GM18505 (cell line): ENCODE results near the gene TMSB4X.
"Not testable (repeated sequence)": the region's sequence is repeated elsewhere in the genome, so short reads cannot be mapped to it uniquely, and the experiment has no call there.

Experiments used
- ATAC-seq: cut with Tn5 transposase; IDR thresholded peaks from one replicate; pipeline ENCODE4 v1.9.1; 2021; ENCODE audit not compliant: unreplicated experiment
- POLR2A ChIP-seq: IDR thresholded peaks from 4 replicates; pipeline ENCODE4 v1.6.1; 2011; ENCODE audit warnings: borderline replicate concordance; ENCODE audit not compliant: insufficient read depth, insufficient read length; ENCODE audit errors: extremely low read depth

The TMSB4X gene

DNA sequence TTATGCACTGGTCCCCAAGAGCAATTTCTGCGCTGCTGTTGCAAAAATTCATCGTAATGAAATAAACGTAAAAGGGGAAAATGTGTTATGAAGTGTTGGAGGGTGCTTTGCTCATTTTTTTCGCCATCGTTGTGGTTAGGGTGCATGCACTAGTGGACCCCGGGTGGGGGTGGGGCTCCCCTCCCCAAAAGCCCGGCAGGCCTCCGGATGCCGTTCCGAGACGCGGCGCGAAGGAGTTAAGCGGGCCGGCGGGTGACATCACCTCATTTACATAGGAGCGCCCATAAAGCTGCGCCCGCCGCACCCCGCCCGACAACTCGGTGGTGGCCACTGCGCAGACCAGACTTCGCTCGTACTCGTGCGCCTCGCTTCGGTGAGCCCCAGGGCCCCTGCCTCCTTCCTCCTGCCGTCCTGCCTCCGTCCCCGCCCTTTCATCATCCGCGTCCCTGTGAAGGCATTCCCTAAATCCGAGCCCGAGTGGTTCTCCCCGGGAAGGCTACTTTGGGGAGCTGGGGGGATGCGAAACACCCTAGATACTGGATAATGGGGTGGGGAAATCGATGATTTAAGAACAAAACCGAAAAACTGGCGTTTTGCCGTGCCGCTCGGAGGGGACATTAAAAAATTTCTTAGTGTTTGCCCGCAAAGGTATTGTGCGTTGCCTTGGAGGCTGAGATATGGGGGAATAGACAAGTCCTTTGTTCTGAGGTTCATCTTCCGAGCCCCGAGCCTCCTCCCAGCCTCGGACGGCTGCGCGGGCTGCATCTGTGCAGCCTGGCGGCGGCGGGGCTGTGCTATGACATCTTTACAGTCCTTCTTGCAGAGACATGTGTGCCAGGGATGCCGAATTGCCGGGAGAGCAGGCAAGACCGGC, at the start of gene TMSB4X:
TMSB4X (plus strand) TSS at position 315 of the 874 bp plus-strand sequence.
- TF ChIP-seq POLR2A: no peak
- ATAC-seq: peak; percentile 29

- TF ChIP-seq POLR2A: no peak
- no peak for ATAC-seq
Measured at GRCh38 chrX:12929701-12930100, 45.2 kb upstream of the TMSB4X start.

DNA sequence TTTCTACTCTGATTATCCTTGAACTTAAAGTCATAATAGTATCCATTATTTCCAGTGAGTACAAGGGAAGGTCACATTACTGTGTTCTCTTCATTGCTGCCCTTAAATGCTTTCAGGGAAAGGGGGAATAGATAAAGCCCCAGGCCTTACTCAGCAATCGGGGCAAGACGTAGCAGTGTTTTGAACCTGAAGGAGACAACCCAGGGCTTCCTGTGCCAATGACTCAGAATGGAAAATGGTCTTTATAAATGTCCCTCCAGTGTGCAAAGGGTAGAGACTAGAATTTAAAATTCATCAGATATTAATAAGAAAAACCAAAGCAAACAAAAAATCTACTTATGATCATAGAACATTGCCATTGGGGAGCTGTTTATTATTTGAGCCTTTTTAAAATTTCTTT, 44.8 kb upstream of the TMSB4X start:
- TF ChIP-seq POLR2A: no peak
- no peak for ATAC-seq

GRCh38 chrX:12932244-12932643, 42.7 kb upstream of the TMSB4X start:
- no peak for ATAC-seq
- TF ChIP-seq POLR2A: no peak

- TF ChIP-seq POLR2A: no peak
- no peak for ATAC-seq
Measured at GRCh38 chrX:12934850-12935249, 40.1 kb upstream of the TMSB4X start.

- ATAC-seq: no peak
- no peak for TF ChIP-seq POLR2A
Measured at GRCh38 chrX:12936947-12937346, 38.0 kb upstream of the TMSB4X start.

DNA sequence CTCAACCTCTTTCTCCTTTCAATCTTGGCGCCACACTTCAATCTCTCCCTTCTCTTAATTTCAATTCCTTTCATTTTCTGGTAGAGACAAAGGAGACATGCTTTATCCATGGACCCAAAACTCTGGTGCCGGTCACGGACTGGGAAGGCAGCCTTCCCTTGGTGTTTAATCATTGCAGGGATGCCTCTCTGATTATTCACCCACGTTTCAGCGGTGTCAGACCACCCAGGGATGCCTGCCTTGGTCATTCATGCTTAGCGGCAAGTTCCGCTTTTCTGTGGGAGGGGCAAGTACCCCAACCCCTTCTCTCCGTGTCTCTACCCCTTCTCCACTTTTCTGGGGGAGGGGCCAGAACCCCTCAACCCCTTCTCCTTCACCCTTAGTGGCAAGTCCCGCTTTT, 34.4 kb upstream of the TMSB4X start:
- ATAC-seq: not testable (repeated sequence)

- not testable (repeated sequence) for ATAC-seq
Measured at GRCh38 chrX:12943592-12943991, 31.3 kb upstream of the TMSB4X start.

GRCh38 chrX:12944452-12944851, 30.5 kb upstream of the TMSB4X start:
- not testable (repeated sequence) for ATAC-seq

DNA sequence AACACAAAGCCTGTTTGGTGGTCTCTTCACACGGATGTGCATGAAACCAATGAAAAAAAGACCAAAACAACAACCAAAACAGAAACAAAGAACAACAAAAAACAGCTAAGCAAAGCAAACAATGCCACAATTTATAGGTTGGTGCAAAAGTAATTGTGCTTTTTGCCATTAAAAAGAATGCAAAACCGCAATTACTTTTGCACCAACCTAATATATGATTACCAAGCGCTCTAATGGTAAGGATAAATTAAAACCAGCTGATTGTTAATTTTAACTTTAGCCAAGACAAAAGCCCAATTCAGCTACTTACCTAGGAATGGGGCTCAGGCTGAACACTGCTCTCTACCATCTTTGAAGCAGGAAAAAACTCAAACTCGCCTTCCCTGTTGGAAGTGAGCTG, 29.4 kb upstream of the TMSB4X start:
- no peak for TF ChIP-seq POLR2A
- ATAC-seq: no peak

- no peak for ATAC-seq
- no peak for TF ChIP-seq POLR2A
Measured at GRCh38 chrX:12946406-12946805, 28.5 kb upstream of the TMSB4X start.

- ATAC-seq: no peak
- no peak for TF ChIP-seq POLR2A
Measured at GRCh38 chrX:12946838-12947544, 27.9 kb upstream of the TMSB4X start.

GRCh38 chrX:12947545-12948235, 27.2 kb upstream of the TMSB4X start:
- ATAC-seq: no peak

GRCh38 chrX:12948495-12948894, 26.4 kb upstream of the TMSB4X start:
- no peak for TF ChIP-seq POLR2A
- ATAC-seq: no peak

More at GRCh38 chrX:12947545-12948235, 27.2 kb upstream of the TMSB4X start:
- no peak for TF ChIP-seq POLR2A
